ENCODE data around the gene SLC6A18. TPM values are rescaled to one million over a fixed set of nuclear protein-coding genes. Genes with fewer than 3 reads are reported as not detected.

The SLC6A18 gene
- total and polyA plus RNA-seq, 9 of the 15 experiments (the other 6 are each of a cell fraction or from before 2014, with no cell fraction given): not detected

DNA sequence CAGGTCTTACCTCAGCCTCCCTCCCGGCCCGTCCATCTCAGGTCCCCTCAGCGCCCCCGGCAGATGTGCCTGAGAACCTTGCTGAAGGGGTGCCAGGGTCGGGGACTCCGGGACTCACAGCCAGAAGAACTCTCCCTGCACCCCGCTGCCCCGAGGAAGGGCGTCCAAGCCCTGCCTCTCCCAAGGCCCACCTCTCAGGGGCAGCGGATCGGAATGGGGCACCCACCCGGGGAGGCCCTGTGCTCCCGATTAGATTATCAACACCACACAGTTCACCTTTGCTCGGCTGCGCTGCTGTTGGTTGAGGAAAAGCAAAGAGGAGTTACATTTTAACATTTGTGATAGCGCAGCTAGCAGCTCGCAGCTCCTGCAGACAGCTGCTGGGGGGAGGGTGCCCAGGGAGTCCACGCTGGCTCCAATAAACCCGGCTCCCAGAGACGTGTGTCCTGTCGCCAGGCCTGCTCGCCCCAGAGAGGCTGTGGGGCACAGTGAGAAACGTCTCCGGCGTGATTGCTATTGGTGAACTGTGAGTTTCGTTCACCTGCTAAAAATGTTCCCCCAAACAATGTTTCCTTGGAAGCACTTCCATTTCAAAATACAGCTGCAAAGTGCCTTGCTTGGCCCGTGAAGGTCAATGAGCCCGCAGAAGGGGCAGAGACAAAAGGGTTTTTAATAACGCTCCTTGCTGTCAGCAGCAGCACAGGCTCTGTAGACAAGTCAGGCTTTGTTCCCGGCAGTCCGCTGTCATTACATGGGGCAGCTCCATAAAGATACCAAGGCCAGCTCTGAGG lies 42.4 kb upstream of the SLC6A18 start (continued):
- TF ChIP-seq, protein P1, sequence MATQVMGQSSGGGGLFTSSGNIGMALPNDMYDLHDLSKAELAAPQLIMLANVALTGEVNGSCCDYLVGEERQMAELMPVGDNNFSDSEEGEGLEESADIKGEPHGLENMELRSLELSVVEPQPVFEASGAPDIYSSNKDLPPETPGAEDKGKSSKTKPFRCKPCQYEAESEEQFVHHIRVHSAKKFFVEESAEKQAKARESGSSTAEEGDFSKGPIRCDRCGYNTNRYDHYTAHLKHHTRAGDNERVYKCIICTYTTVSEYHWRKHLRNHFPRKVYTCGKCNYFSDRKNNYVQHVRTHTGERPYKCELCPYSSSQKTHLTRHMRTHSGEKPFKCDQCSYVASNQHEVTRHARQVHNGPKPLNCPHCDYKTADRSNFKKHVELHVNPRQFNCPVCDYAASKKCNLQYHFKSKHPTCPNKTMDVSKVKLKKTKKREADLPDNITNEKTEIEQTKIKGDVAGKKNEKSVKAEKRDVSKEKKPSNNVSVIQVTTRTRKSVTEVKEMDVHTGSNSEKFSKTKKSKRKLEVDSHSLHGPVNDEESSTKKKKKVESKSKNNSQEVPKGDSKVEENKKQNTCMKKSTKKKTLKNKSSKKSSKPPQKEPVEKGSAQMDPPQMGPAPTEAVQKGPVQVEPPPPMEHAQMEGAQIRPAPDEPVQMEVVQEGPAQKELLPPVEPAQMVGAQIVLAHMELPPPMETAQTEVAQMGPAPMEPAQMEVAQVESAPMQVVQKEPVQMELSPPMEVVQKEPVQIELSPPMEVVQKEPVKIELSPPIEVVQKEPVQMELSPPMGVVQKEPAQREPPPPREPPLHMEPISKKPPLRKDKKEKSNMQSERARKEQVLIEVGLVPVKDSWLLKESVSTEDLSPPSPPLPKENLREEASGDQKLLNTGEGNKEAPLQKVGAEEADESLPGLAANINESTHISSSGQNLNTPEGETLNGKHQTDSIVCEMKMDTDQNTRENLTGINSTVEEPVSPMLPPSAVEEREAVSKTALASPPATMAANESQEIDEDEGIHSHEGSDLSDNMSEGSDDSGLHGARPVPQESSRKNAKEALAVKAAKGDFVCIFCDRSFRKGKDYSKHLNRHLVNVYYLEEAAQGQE (IDR thresholded peaks at IDR 0.05; ENCODE audit: borderline replicate concordance): no peak
- TF ChIP-seq, protein P1 (CRISPR knock-in tag; IDR thresholded peaks at IDR 0.05; ENCODE audit: low read depth): no peak
- TF ChIP-seq ZEB2 (IDR thresholded peaks at IDR 0.05) (no peak), RBM22 (IDR thresholded peaks at IDR 0.05; ENCODE audit: low read depth, low read length, poor library complexity, severe bottlenecking) (no peak), ZNF75A (CRISPR knock-in tag; IDR thresholded peaks at IDR 0.05) (no peak), NR1H2 (CRISPR knock-in tag; IDR thresholded peaks at IDR 0.05) (no peak), RBFOX2 (IDR thresholded peaks at IDR 0.05; ENCODE audit: low read depth, low read length) (no peak), SRSF7 (optimal IDR thresholded peaks at IDR 0.05; ENCODE audit: low read depth, low read length) (no peak), ARID1B (IDR thresholded peaks at IDR 0.05) (peak; percentile 68), CBX1 (IDR thresholded peaks at IDR 0.05; ENCODE audit: low read depth) (no peak), TARDBP (IDR thresholded peaks at IDR 0.05) (no peak)
- TF ChIP-seq, protein P2, sequence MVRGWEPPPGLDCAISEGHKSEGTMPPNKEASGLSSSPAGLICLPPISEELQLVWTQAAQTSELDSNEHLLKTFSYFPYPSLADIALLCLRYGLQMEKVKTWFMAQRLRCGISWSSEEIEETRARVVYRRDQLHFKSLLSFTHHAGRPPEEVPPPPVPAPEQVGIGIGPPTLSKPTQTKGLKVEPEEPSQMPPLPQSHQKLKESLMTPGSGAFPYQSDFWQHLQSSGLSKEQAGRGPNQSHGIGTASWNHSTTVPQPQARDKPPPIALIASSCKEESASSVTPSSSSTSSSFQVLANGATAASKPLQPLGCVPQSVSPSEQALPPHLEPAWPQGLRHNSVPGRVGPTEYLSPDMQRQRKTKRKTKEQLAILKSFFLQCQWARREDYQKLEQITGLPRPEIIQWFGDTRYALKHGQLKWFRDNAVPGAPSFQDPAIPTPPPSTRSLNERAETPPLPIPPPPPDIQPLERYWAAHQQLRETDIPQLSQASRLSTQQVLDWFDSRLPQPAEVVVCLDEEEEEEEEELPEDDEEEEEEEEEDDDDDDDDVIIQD (CRISPR knock-in tag; IDR thresholded peaks at IDR 0.05): no peak
- TF ChIP-seq, protein P3, sequence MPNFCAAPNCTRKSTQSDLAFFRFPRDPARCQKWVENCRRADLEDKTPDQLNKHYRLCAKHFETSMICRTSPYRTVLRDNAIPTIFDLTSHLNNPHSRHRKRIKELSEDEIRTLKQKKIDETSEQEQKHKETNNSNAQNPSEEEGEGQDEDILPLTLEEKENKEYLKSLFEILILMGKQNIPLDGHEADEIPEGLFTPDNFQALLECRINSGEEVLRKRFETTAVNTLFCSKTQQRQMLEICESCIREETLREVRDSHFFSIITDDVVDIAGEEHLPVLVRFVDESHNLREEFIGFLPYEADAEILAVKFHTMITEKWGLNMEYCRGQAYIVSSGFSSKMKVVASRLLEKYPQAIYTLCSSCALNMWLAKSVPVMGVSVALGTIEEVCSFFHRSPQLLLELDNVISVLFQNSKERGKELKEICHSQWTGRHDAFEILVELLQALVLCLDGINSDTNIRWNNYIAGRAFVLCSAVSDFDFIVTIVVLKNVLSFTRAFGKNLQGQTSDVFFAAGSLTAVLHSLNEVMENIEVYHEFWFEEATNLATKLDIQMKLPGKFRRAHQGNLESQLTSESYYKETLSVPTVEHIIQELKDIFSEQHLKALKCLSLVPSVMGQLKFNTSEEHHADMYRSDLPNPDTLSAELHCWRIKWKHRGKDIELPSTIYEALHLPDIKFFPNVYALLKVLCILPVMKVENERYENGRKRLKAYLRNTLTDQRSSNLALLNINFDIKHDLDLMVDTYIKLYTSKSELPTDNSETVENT (CRISPR knock-in tag; IDR thresholded peaks at IDR 0.05): 0 out of 2 replicates have a peak, but pooled peaks have one; percentile 14
- TF ChIP-seq, protein P4, sequence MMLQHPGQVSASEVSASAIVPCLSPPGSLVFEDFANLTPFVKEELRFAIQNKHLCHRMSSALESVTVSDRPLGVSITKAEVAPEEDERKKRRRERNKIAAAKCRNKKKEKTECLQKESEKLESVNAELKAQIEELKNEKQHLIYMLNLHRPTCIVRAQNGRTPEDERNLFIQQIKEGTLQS (IDR thresholded peaks at IDR 0.05): no peak
- TF ChIP-seq, protein P4 (CRISPR knock-in tag; conservative IDR thresholded peaks at IDR 0.05): no peak

Measured in K562 (cell line).